ENCODE measurements around the gene FBXW5. TPM values are rescaled to one million over a fixed set of nuclear protein-coding genes. Genes with fewer than 3 reads are reported as not detected.

Gene FBXW5
- total and polyA plus RNA-seq, 9 of the 15 experiments (the other 6 are each of a cell fraction or from before 2014, with no cell fraction given) = 0.21 to 128 (median 37.0) TPM

- CTCF ChIA-PET (ENCODE audit: low intra/inter-chr PET ratio) = no interaction called here
Measured at GRCh38 chr9:136913701-136914438, 30.7 kb downstream of the FBXW5 start.

GRCh38 chr9:136910901-136911245, 33.7 kb downstream of the FBXW5 start:
- H3K4me2 ChIP-seq (ENCODE audit: insufficient read depth, low read length) = no peak overlapping the region
- in situ Hi-C loops (cut with MboI) = no loop called here
- peaks cover 86% of the 10 kb centered on the region for H3K36me3 ChIP-seq (ENCODE audit: control insufficient read depth, insufficient read depth, low read length)
- no peaks in the 10 kb centered on the region for H3K9me1 ChIP-seq (ENCODE audit: control insufficient read depth, insufficient read depth, low read length)
- no peak overlapping the region for H3K4me3 ChIP-seq
- DNase-seq (ENCODE audit: extremely low read depth in 1 of 4, low spot score in 3 of 4) = no peak
- POLR2A ChIA-PET = interaction anchor here (0.6 kb wide), 1 partner anchor 25 kb away, joined by 3 read pairs; no protein-coding TSS in a partner anchor
- no peak overlapping the region for H2AFZ ChIP-seq (ENCODE audit: low read depth, low read length)
- TF ChIP-seq POLR2G (IDR thresholded peaks at IDR 0.05; ENCODE audit: low read depth, low read length) = 0 out of 2 replicates have a peak, but pooled peaks have one; percentile 21
- no peak for TF ChIP-seq HMGXB4 (CRISPR knock-in tag; IDR thresholded peaks at IDR 0.05)
- peak in 1 of 3 experiments; percentile 4; a peak in 1 of 6 replicates for TF ChIP-seq CTCF (IDR thresholded peaks at IDR 0.05 in 2 of 3, conservative IDR thresholded peaks at IDR 0.05 in 1 of 3; ENCODE audit: insufficient read depth in 2 of 3, low read depth in 1 of 3, low read length in 3 of 3)
- CTCF ChIA-PET (ENCODE audit: low intra/inter-chr PET ratio) = no interaction called here
- peaks cover 7% of the 10 kb centered on the region; the same call in 1 of the 3 replicates for H3K79me2 ChIP-seq (ENCODE audit: control insufficient read depth, insufficient read depth, low read length)
- intact Hi-C loops (cut with micrococcal nuclease) = no loop called here
- H3K27ac ChIP-seq (ENCODE audit: extremely low read depth, low read depth, low read length) = no peak overlapping the region
- no peak overlapping the region for H3K9ac ChIP-seq (ENCODE audit: insufficient read depth in 1 of 2, low read depth in 2 of 2, low read length in 2 of 2)
- BruUV-seq (replicated peaks) = no TSS peak
- H3K9me3 ChIP-seq (replicated peaks; ENCODE audit: control insufficient read depth, insufficient read depth, low read depth, low read length) = no peaks in the 10 kb centered on the region
- FAIRE-seq = no peak
- 88% methylated on average over 11 of the region's 12 CpGs for WGBS (ENCODE audit: insufficient coverage, low coverage, missing lambda C conversion rate)
- H3K4me1 ChIP-seq (replicated peaks in 1 of 2; ENCODE audit: control insufficient read depth in 2 of 2, insufficient read depth in 2 of 2, low read length in 2 of 2) = peaks cover 0 to 12% of the 10 kb centered on the region in 2 experiments; a peak in 1 of 5 replicates
- H3K27me3 ChIP-seq (ENCODE audit: control insufficient read depth in 2 of 2, insufficient read depth in 2 of 2, low read length in 2 of 2) = no peaks in the 10 kb centered on the region
- H4K20me1 ChIP-seq (replicated peaks; ENCODE audit: control insufficient read depth, insufficient read depth, low read length) = no peaks in the 10 kb centered on the region
- ATAC-seq = peak; percentile 58; the same call in 2 of the 3 replicates

More at GRCh38 chr9:136913701-136914438, 30.7 kb downstream of the FBXW5 start:
- no peak overlapping the region for H3K27ac ChIP-seq (ENCODE audit: extremely low read depth, low read depth, low read length)
- peaks cover 0 to 6% of the 10 kb centered on the region in 2 experiments; a peak in 1 of 5 replicates for H3K4me1 ChIP-seq (replicated peaks in 1 of 2; ENCODE audit: control insufficient read depth in 2 of 2, insufficient read depth in 2 of 2, low read length in 2 of 2)
- H3K4me3 ChIP-seq = no peak overlapping the region
- no peaks in the 10 kb centered on the region for H3K27me3 ChIP-seq (ENCODE audit: control insufficient read depth in 2 of 2, insufficient read depth in 2 of 2, low read length in 2 of 2)
- BruUV-seq (replicated peaks) = no TSS peak
- no peak overlapping the region for H3K4me2 ChIP-seq (ENCODE audit: insufficient read depth, low read length)
- H2AFZ ChIP-seq (ENCODE audit: low read depth, low read length) = no peak overlapping the region
- no peaks in the 10 kb centered on the region for H3K9me3 ChIP-seq (replicated peaks; ENCODE audit: control insufficient read depth, insufficient read depth, low read depth, low read length)
- H3K9me1 ChIP-seq (ENCODE audit: control insufficient read depth, insufficient read depth, low read length) = no peaks in the 10 kb centered on the region
- no peak for FAIRE-seq
- POLR2A ChIA-PET = interaction anchor here (0.6 kb wide), 1 partner anchor 17 kb away, joined by 3 read pairs; no protein-coding TSS in a partner anchor
- intact Hi-C loops (cut with micrococcal nuclease) = no loop called here
- 86% methylated on average over 16 of the region's 17 CpGs for WGBS (ENCODE audit: insufficient coverage, low coverage, missing lambda C conversion rate)
- peak overlapping the region in 1 of 2 experiments; percentile 48; a peak in 1 of 4 replicates for H3K9ac ChIP-seq (ENCODE audit: insufficient read depth in 1 of 2, low read depth in 2 of 2, low read length in 2 of 2)
- H4K20me1 ChIP-seq (replicated peaks; ENCODE audit: control insufficient read depth, insufficient read depth, low read length) = no peaks in the 10 kb centered on the region
- H3K36me3 ChIP-seq (ENCODE audit: control insufficient read depth, insufficient read depth, low read length) = peaks cover 82% of the 10 kb centered on the region
- TF ChIP-seq SETDB1 (IDR thresholded peaks at IDR 0.05; ENCODE audit: low read length) = no peak
- TF ChIP-seq POLR2G (IDR thresholded peaks at IDR 0.05; ENCODE audit: low read depth, low read length) = peak; percentile 33; the same call in 1 of the 2 replicates
- in situ Hi-C loops (cut with MboI) = no loop called here
- no peak for ATAC-seq
- DNase-seq (ENCODE audit: extremely low read depth in 1 of 4, low spot score in 3 of 4) = no peak
- H3K79me2 ChIP-seq (ENCODE audit: control insufficient read depth, insufficient read depth, low read length) = peaks cover 8% of the 10 kb centered on the region; the same call in 1 of the 3 replicates

Measured in K562 (cell line).